Measurements from ENCODE around the gene GPR65. TPM values are rescaled to one million over a fixed set of nuclear protein-coding genes. Genes with fewer than 3 reads are reported as not detected.

The GPR65 gene
- total RNA-seq, 1 experiment from 2014 or later = not detected

GRCh38 chr14:88002421-88003075 is 2.4 kb upstream of the GPR65 start:
- Histone ChIP-seq H3K14ac (ENCODE audit: insufficient read depth, low read length) (no peak overlapping the region), H2AK5ac (ENCODE audit: insufficient read length, low read length) (no peak overlapping the region), H3K79me2 (ENCODE audit: insufficient read depth, low read length) (no peaks in the 10 kb centered on the region), H4K91ac (ENCODE audit: insufficient read length, low read depth, low read length) (no peak overlapping the region), H3K79me1 (ENCODE audit: insufficient read depth, low read depth, low read length, poor library complexity, severe bottlenecking) (no peaks in the 10 kb centered on the region), H2BK120ac (ENCODE audit: low read depth, low read length, poor library complexity, severe bottlenecking) (no peak overlapping the region), H4K5ac (ENCODE audit: insufficient read length, low read depth, low read length) (no peak overlapping the region), H3T11ph (ENCODE audit: low read length) (no peak overlapping the region), H3K27ac (ENCODE audit: insufficient read length, low read depth, low read length) (no peak overlapping the region), H3K9me3 (ENCODE audit: control insufficient read depth, low read depth, low read length) (no peaks in the 10 kb centered on the region), H3K4me2 (ENCODE audit: insufficient read depth, insufficient read length, low read length) (no peak overlapping the region), H2BK12ac (ENCODE audit: insufficient read length, low read depth, low read length) (no peak overlapping the region), H3K9ac (ENCODE audit: extremely low read depth, insufficient read length, low read length) (no peak overlapping the region), H2BK15ac (ENCODE audit: low read depth, low read length) (no peak overlapping the region), H4K20me1 (ENCODE audit: control insufficient read depth, insufficient read depth, insufficient read length) (no peaks in the 10 kb centered on the region), H3K4me1 (ENCODE audit: insufficient read depth, low read length) (no peaks in the 10 kb centered on the region), H3K56ac (ENCODE audit: insufficient read length, low read depth, low read length) (no peak overlapping the region), H3K23me2 (ENCODE audit: insufficient read length, low read depth, low read length, poor library complexity, severe bottlenecking) (no peaks in the 10 kb centered on the region), H3K23ac (ENCODE audit: insufficient read length, low read depth, low read length) (no peak overlapping the region), H4K8ac (replicated peaks; ENCODE audit: insufficient read length, low read depth, low read length) (no peak overlapping the region), H3K4ac (ENCODE audit: low read depth, low read length) (no peak overlapping the region), H3K18ac (ENCODE audit: insufficient read length, low read depth, low read length) (no peak overlapping the region), H2BK5ac (ENCODE audit: insufficient read length, low read length) (no peak overlapping the region), H2BK20ac (ENCODE audit: low read depth, low read length, poor library complexity, severe bottlenecking) (no peak overlapping the region), H2AFZ (ENCODE audit: low read length) (no peak overlapping the region), H3K27me3 (ENCODE audit: insufficient read depth, low read length) (no peaks in the 10 kb centered on the region)
- H3K9me3 Mint-ChIP-seq = no peaks in the 10 kb centered on the region
- TF ChIP-seq, protein P1, sequence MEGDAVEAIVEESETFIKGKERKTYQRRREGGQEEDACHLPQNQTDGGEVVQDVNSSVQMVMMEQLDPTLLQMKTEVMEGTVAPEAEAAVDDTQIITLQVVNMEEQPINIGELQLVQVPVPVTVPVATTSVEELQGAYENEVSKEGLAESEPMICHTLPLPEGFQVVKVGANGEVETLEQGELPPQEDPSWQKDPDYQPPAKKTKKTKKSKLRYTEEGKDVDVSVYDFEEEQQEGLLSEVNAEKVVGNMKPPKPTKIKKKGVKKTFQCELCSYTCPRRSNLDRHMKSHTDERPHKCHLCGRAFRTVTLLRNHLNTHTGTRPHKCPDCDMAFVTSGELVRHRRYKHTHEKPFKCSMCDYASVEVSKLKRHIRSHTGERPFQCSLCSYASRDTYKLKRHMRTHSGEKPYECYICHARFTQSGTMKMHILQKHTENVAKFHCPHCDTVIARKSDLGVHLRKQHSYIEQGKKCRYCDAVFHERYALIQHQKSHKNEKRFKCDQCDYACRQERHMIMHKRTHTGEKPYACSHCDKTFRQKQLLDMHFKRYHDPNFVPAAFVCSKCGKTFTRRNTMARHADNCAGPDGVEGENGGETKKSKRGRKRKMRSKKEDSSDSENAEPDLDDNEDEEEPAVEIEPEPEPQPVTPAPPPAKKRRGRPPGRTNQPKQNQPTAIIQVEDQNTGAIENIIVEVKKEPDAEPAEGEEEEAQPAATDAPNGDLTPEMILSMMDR (conservative IDR thresholded peaks at IDR 0.05) = no peak
- H3K36me3 Mint-ChIP-seq (ENCODE audit: insufficient read depth in 1 of 3, low read depth in 3 of 3) = no peaks in the 10 kb centered on the region
- peaks cover 2% of the 10 kb centered on the region; the same call in 1 of the 2 replicates for H3K27me3 Mint-ChIP-seq (ENCODE audit: low read depth)
- H3K27ac Mint-ChIP-seq = peak overlapping the region in 1 of 3 experiments; percentile 94; a peak in 1 of 7 replicates
- H3K4me1 Mint-ChIP-seq = no peaks in the 10 kb centered on the region
- no peak overlapping the region for H3K4me3 Mint-ChIP-seq
- no peak for DNase-seq
- WGBS (ENCODE audit: extremely low coverage, insufficient read length, low lambda C conversion rate) = no CpG with 5 or more reads among the region's 4 CpGs
